ENCODE data around the gene ANKUB1. TPM values are rescaled to one million over a fixed set of nuclear protein-coding genes. Genes with fewer than 3 reads are reported as not detected.

Gene ANKUB1
- total and polyA plus RNA-seq, 2 experiments from 2014 or later, result not detected

- peaks cover 7% of the 10 kb centered on the region for H3K4me1 ChIP-seq (ENCODE audit: insufficient read depth)
- peak; percentile 92 for DNase-seq (ENCODE audit: low spot score)
- peaks cover 21% of the 10 kb centered on the region for H3K79me2 ChIP-seq
- peak within 1 kb of the TSS; percentile 89 for H2AFZ ChIP-seq
- H3K27me3 ChIP-seq, result peaks cover 5% of the 10 kb centered on the region
- TF ChIP-seq EZH2phosphoT487 (IDR thresholded peaks at IDR 0.05; ENCODE audit: low read depth, severe bottlenecking, unreplicated experiment) (no peak), CTCF (IDR thresholded peaks at IDR 0.05; ENCODE audit: poor library complexity) (peak; percentile 48), EZH2 (IDR thresholded peaks at IDR 0.05; ENCODE audit: borderline replicate concordance) (no peak)
- no peaks in the 10 kb centered on the region for H3K9me2 ChIP-seq (replicated peaks; ENCODE audit: insufficient read depth)
- under 1% methylated on average over 52 of the region's 52 CpGs for WGBS (ENCODE audit: low lambda C conversion rate, missing lambda C conversion rate)
- H4K20me1 ChIP-seq (ENCODE audit: insufficient read depth, poor library complexity, severe bottlenecking), result no peaks in the 10 kb centered on the region
- peak within 1 kb of the TSS; percentile 79 for H3K4me2 ChIP-seq
- H3K36me3 ChIP-seq (replicated peaks; ENCODE audit: insufficient read depth, low read depth), result no peaks in the 10 kb centered on the region
- peak within 1 kb of the TSS; percentile 62 for H3K27ac ChIP-seq
- peak within 1 kb of the TSS; percentile 59 for H3K4me3 ChIP-seq
- no peaks in the 10 kb centered on the region for H3K9me3 ChIP-seq (ENCODE audit: low read depth)
These were observed 40.1 kb downstream of the ANKUB1 start, which contains the start of gene COMMD2 for GRCh38 chr3:149752051-149752787. Gene COMMD2 (minus strand): TSS chr3:149752489. CDS start chr3:149752444, 45 bp downstream.

- peak overlapping the region; percentile 79 for H3K4me2 ChIP-seq
- H3K9me3 ChIP-seq (ENCODE audit: low read depth), result no peaks in the 10 kb centered on the region
- peak overlapping the region; percentile 59 for H3K4me3 ChIP-seq
- DNase-seq (ENCODE audit: low spot score), result no peak
- 12% methylated on average over 4 of the region's 4 CpGs for WGBS (ENCODE audit: low lambda C conversion rate, missing lambda C conversion rate)
- H3K9me2 ChIP-seq (replicated peaks; ENCODE audit: insufficient read depth), result no peaks in the 10 kb centered on the region
- H3K79me2 ChIP-seq, result peaks cover 21% of the 10 kb centered on the region
- no peaks in the 10 kb centered on the region for H3K36me3 ChIP-seq (replicated peaks; ENCODE audit: insufficient read depth, low read depth)
- no peaks in the 10 kb centered on the region for H4K20me1 ChIP-seq (ENCODE audit: insufficient read depth, poor library complexity, severe bottlenecking)
- TF ChIP-seq CTCF (IDR thresholded peaks at IDR 0.05; ENCODE audit: poor library complexity), result no peak
- no peak for TF ChIP-seq EZH2phosphoT487 (IDR thresholded peaks at IDR 0.05; ENCODE audit: low read depth, severe bottlenecking, unreplicated experiment)
- TF ChIP-seq EZH2 (IDR thresholded peaks at IDR 0.05; ENCODE audit: borderline replicate concordance), result no peak
- H3K27me3 ChIP-seq, result peaks cover 3% of the 10 kb centered on the region
- peak overlapping the region; percentile 89 for H2AFZ ChIP-seq
- H3K4me1 ChIP-seq (ENCODE audit: insufficient read depth), result peaks cover 7% of the 10 kb centered on the region
- H3K27ac ChIP-seq, result peak overlapping the region; percentile 62
These were observed 40.8 kb downstream of the ANKUB1 start for GRCh38 chr3:149751551-149751950.

GRCh38 chr3:149744606-149745005 is 47.7 kb downstream of the ANKUB1 start:
- Histone ChIP-seq H3K4me1 (ENCODE audit: insufficient read depth) (no peaks in the 10 kb centered on the region), H3K9me3 (ENCODE audit: low read depth) (no peaks in the 10 kb centered on the region), H3K79me2 (no peaks in the 10 kb centered on the region), H3K9me2 (replicated peaks; ENCODE audit: insufficient read depth) (no peaks in the 10 kb centered on the region), H3K36me3 (replicated peaks; ENCODE audit: insufficient read depth, low read depth) (no peaks in the 10 kb centered on the region), H2AFZ (no peak overlapping the region), H3K4me2 (no peak overlapping the region), H3K4me3 (no peak overlapping the region), H3K27ac (no peak overlapping the region), H3K27me3 (no peaks in the 10 kb centered on the region), H4K20me1 (ENCODE audit: insufficient read depth, poor library complexity, severe bottlenecking) (no peaks in the 10 kb centered on the region)
- DNase-seq (ENCODE audit: low spot score), result no peak
- TF ChIP-seq EZH2 (IDR thresholded peaks at IDR 0.05; ENCODE audit: borderline replicate concordance) (no peak), CTCF (IDR thresholded peaks at IDR 0.05; ENCODE audit: poor library complexity) (no peak), EZH2phosphoT487 (IDR thresholded peaks at IDR 0.05; ENCODE audit: low read depth, severe bottlenecking, unreplicated experiment) (no peak)
- 91% methylated on average over 3 of the region's 3 CpGs for WGBS (ENCODE audit: low lambda C conversion rate, missing lambda C conversion rate)

Data from hepatocyte (in vitro differentiated cells).